Prostate gland (tissue), 2 donors: ENCODE measurements around the gene CDH13.

Source experiments
- CTCF ChIP-seq, 4 experiments: fragments of 200-600 bp in 2 of 4; fragments of 450-650 bp in 2 of 4; sonication (generic) in 2 of 4; IDR thresholded peaks; 1 replicate in 3 of 4; 2 replicates in 1 of 4; pipeline ENCODE4 v1.5.1; 2016 to 2019; ENCODE audit warnings: antibody characterized with exemption in 4 of 4, mild to moderate bottlenecking in 2 of 4, moderate library complexity in 2 of 4
- POLR2A ChIP-seq: fragments of 450-650 bp; IDR thresholded peaks from one replicate; pipeline ENCODE4 v1.6.1; 2016; ENCODE audit warnings: antibody characterized with exemption, mild to moderate bottlenecking

GRCh38 chr16:83279251-83279650 lies 652.5 kb downstream of the CDH13 start:
- TF ChIP-seq CTCF (IDR thresholded peaks at IDR 0.05) (no peak), POLR2A (no peak)
